Suprapubic skin (tissue), 4 donors: ENCODE results near the gene PKD2L1.

Experiments used
- POLR2A ChIP-seq, 2 donors: fragments of 450-650 bp; IDR thresholded peaks; one replicate each; pipeline ENCODE4 v1.6.1; 2017; ENCODE audit warnings: antibody characterized with exemption in 2 of 2, mild to moderate bottlenecking in 2 of 2, moderate library complexity in 2 of 2
- POLR2AphosphoS5 ChIP-seq, 3 donors: sonication (generic); formaldehyde crosslinking; IDR thresholded peaks; one replicate each; pipeline ENCODE4 v1.6.1; 2017; ENCODE audit warnings: antibody characterized with exemption in 3 of 3
- TF ChIP-seq, protein P1 (sequence below), 2 donors: fragments of 200-600 bp in 1 of 2; fragments of 450-650 bp in 1 of 2; sonication (generic) in 1 of 2; IDR thresholded peaks; one replicate each; pipeline ENCODE4 v1.5.1; 2016 to 2019; ENCODE audit warnings: antibody characterized with exemption in 2 of 2, mild to moderate bottlenecking in 1 of 2, moderate library complexity in 1 of 2

DNA sequence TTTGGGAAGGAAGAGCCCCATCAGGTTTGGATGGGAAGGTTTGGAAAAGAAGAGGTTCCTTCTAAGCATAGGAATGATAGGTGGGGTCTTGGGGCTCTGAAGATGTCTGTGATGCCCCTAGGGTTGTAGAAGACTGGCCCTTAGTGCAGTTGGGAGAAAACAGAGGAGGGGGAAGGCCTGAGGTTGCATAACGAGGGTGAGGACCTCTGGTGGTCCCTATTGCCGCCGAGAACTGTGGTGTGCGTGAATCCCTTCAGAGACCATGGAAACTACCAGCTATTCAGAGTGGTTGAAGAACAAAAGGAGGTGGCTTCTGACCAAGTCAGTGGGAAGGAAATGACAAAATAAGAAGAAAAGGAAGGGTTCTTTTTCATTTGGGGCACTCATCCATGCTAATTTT, 3.1 kb upstream of the PKD2L1 start:
- TF ChIP-seq, protein P1, sequence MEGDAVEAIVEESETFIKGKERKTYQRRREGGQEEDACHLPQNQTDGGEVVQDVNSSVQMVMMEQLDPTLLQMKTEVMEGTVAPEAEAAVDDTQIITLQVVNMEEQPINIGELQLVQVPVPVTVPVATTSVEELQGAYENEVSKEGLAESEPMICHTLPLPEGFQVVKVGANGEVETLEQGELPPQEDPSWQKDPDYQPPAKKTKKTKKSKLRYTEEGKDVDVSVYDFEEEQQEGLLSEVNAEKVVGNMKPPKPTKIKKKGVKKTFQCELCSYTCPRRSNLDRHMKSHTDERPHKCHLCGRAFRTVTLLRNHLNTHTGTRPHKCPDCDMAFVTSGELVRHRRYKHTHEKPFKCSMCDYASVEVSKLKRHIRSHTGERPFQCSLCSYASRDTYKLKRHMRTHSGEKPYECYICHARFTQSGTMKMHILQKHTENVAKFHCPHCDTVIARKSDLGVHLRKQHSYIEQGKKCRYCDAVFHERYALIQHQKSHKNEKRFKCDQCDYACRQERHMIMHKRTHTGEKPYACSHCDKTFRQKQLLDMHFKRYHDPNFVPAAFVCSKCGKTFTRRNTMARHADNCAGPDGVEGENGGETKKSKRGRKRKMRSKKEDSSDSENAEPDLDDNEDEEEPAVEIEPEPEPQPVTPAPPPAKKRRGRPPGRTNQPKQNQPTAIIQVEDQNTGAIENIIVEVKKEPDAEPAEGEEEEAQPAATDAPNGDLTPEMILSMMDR (IDR thresholded peaks at IDR 0.05) = no peak
- TF ChIP-seq POLR2A (IDR thresholded peaks at IDR 0.05) (no peak), POLR2AphosphoS5 (IDR thresholded peaks at IDR 0.05) (no peak)
